HG03432 (cell line): ENCODE results near the gene LIPC.

Experiments
- ATAC-seq: cut with Tn5 transposase; IDR thresholded peaks from one replicate; pipeline ENCODE4 v1.9.1; 2021; ENCODE audit warnings: mild to moderate bottlenecking, moderate library complexity; ENCODE audit not compliant: unreplicated experiment

LIPC gene

DNA sequence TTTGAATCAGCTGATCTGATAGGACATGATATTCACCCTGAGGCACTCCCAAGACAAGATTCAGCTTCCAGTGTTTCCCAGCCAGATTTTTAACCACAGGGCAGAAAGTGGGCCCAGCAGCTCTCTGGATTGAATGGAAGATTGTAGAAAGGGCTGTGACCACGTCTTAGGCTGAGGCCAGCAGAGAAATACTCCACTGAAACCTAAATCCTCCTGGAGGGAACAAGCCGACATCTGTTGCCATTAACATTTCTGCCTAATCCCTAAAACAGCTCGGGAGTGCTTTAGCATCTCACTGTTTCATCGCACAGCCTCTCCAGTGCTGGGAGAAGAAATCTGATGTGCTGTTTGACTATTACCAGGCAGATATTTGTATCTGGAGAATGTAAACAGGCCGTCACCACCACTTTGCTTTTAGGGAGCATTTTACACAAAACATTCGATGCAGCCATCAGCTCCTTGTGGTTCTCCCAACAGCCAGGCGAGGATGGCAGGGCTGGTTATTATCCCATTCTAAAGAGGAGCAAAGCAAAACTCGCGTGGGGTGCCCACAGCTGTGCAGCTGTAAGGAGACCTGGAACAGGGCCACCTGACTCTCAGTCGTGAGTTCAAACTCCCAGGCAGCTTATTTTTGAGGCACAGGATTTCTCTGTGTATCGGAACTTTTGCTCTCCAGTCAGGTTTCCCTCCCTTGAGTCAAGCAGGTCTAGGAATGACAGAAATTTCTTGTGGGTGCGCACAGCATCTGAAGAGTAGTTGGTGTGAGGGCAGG is 117.4 kb downstream of the LIPC start:
- no peak for ATAC-seq

GRCh38 chr15:58549785-58550074 is 117.9 kb downstream of the LIPC start:
- no peak for ATAC-seq

GRCh38 chr15:58551084-58551763 is 119.4 kb downstream of the LIPC start:
- ATAC-seq = no peak

DNA sequence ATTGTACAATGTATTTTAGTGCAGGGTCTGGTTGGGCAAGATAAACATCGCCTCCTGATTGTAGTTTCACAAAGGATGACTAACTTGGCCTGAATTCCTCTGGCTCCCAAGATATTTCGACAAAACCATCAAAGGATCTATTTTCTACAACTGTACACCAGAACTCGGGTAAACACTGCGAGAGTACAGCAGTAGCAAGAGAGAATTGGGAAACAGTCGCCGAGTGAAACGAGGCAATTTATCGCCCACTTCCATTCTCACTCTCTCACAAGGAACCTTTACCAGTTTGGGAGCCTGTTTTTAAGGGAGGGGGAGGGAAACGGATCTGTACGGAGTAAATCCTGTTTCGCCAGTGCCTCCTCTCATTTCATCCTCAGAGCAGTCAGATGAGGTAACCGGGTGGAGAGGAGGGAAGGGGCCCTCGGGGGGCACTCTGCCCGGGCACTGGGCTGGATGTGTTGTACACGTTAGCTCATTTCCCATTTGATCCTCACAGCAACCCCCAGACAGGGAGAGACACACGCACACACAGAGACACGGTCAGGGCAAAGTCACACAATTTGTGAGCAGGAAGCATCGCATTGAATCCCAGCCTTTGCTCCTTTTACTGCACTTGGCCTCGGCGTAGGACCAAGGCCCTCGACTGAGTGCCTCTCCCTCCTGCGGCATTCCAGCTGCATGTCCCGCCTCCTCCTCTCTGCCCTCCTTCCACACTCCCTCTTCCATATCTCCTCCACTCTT is 120.1 kb downstream of the LIPC start:
- ATAC-seq = no peak

GRCh38 chr15:58552505-58553364 is 120.9 kb downstream of the LIPC start:
- no peak for ATAC-seq

DNA sequence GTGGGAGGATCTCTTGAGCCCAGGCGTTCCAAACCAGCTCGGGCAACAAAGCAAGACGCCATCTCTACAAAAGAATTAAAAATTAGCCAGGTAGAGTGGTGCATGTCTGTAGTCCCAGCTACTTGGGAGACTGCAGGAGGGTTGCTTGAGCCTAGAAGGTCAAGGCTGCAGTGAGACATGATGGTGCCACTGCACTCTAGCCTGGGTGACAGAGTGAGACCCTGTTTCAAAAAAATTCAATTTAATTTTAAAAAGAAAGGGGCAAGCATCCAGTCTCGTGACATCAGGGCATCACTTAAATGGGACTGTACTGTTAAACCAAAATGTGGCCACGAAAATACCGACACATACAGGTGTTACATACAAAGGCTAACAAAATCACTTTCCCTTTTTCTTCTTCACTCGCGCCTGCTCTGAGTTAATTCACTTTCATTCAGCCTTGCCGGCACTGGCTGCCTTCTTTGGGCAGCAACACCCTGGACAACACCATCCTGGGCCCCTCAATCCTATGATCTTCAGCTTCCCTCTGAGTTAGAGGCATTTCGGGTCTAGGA is 121.7 kb downstream of the LIPC start:
- no peak for ATAC-seq

- no peak for ATAC-seq
Observed at GRCh38 chr15:58554758-58555157, 123.0 kb downstream of the LIPC start.

GRCh38 chr15:58555162-58556027 is 123.6 kb downstream of the LIPC start:
- no peak for ATAC-seq

- no peak for ATAC-seq
Observed at GRCh38 chr15:58556028-58556361, 124.2 kb downstream of the LIPC start.

DNA sequence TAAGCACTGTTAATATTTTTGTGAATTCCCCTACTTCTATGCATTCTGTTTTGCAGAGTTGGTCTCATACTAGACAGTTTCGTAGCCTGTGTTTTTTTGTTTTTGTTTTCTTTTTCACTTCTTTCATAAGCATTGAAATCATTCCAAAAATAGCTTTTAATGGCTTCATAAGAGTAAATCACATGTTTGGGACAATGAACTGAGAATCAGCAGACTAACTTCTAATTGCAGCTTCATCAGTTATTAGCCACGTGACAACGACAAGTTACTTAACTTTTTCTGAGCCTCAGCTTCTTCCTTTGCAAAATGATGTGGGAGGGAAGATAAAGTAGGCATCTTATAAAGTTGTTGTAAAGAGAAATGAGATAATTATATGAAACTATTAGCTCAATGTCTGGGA is 124.8 kb downstream of the LIPC start:
- ATAC-seq = no peak

DNA sequence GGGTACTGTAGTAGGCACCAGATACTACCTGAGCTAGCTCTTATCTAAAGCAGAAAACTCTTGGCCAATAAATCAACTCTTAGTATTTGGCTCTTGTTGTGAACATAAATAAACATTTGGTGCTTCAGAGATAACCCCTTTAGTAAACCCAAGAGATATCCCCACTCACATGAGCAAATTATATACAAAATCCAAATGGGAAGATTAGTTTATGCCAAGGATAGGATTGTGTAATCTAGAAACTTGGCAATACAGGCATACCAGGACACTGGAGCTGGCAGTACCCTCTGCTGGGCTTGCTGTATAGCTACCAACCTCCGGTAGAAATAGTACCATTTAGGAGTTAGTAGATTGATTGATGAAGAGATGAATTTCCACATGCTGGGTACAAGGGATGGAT is 127.0 kb downstream of the LIPC start:
- ATAC-seq = no peak

- ATAC-seq = no peak
Observed at GRCh38 chr15:58559904-58560588, 128.3 kb downstream of the LIPC start.

GRCh38 chr15:58561321-58561720 is 129.5 kb downstream of the LIPC start:
- no peak for ATAC-seq

DNA sequence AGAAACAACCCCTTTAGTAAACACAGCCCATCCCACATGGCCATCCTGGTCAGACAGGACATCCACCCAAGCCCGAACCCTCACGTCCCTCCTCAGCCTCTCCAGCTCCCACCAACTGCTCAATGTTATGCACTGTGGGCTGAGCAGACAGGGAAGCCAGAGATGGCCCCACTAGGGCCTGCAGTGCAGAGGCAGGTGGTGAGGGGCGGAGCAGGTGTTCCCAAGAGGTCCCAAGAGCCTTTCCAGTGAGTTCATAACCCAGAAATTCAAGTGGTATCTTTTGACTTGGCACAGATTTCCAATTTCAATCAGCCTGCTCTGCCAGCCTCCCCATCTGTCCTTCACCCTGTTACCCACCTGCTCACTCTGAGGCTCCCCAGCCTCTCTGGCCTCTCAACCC is 130.3 kb downstream of the LIPC start:
- ATAC-seq = no peak

- no peak for ATAC-seq
Observed at GRCh38 chr15:58564981-58565380, 133.2 kb downstream of the LIPC start.

DNA sequence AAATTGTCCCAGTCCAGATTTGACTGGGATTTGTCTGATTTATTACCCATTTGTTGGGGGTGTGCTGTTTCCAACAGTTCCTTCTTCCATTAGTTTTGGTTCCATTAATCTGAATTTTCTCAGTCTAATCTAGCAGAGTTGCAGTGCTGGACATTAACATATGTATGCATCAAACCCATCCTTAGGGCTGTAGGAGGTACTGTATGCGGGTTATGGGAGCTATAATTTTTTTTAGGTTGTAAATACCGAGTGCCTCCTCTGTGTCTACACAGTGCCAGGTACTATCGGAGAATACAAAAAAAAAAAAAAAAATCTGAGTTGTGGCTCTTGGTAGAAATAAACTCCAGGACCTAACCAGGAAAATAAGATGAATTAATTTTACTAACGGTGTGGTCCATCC is 133.8 kb downstream of the LIPC start:
- ATAC-seq = no peak

DNA sequence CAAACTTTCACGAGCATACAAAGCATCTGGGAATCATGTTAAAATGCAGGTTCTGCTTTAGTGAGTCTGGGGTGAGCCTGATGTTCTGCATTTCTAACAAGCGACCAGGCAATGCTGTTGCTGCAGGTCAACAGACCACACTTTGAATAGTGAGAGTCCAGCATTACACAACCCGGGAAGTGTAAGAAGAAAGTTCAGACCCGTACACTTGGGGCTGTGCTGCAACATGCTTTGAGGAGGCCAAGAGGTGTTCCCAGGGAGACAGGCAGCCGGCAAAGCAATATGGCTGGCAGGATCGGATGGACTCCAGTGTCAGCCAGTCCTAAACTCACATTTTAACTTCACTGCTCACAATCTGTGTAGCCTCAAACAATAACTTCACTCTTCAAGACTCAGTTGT is 134.2 kb downstream of the LIPC start:
- ATAC-seq = no peak

GRCh38 chr15:58568157-58568571 is 136.4 kb downstream of the LIPC start:
- no peak for ATAC-seq

- no peak for ATAC-seq
Observed at GRCh38 chr15:58569455-58569854, 137.7 kb downstream of the LIPC start.
